BJ (cell line): ENCODE results near the gene JOSD2. TPM values are rescaled to one million over a fixed set of nuclear protein-coding genes. Genes with fewer than 3 reads are reported as not detected.
A peak's percentile ranks its signal among the peaks of the same experiment; 100 is the strongest.

ENCODE experiments used
- CTCF ChIA-PET: fragments of 350-600 bp; formaldehyde crosslinking; extraction: SDS; loops from one replicate; lab custom pipeline; 2021; ENCODE audit warnings: antibody characterized with exemption, inconsistent platforms; lab: Yijun Ruan, JAX
- POLR2A ChIA-PET: fragments of 300-600 bp; sonication (Branson Sonifier 250); formaldehyde crosslinking; extraction: SDS; loops from one replicate; lab custom pipeline; 2021; ENCODE audit warnings: antibody characterized with exemption; lab: Charles Lee
- DNase-seq: peaks from one replicate; pipeline ENCODE4 v3.0.0-alpha.2; 2011; ENCODE audit warnings: low read depth
- H3K27me3 ChIP-seq: 2 replicates; pipeline ENCODE4 v1.6.0; 2011; ENCODE audit warnings: low read length; ENCODE audit not compliant: control insufficient read depth, insufficient read depth
- H3K36me3 ChIP-seq: 2 replicates; pipeline ENCODE4 v1.5.1; 2011; ENCODE audit warnings: low read length; ENCODE audit not compliant: control insufficient read depth, insufficient read depth
- H3K4me3 ChIP-seq: 2 replicates; pipeline ENCODE4 v1.5.1; 2011; ENCODE audit warnings: low read depth, mild to moderate bottlenecking, control low read depth, low read length
- CTCF ChIP-seq: IDR thresholded peaks from 2 replicates; pipeline ENCODE4 v1.5.1; 2011; ENCODE audit warnings: low read depth, mild to moderate bottlenecking, control low read depth, inconsistent platforms, low read length, moderate library complexity; ENCODE audit not compliant: insufficient read depth
- polyA plus RNA-seq: library from polyadenylated mRNA; depleted of rRNA; stranded (reverse); fragments of >200 nt; gene quantifications from 2 replicates; pipeline ENCODE4 v1.2.3, GENCODE V29; 2011

The JOSD2 gene
- polyA plus RNA-seq, 1 experiment: 44.9 TPM

GRCh38 chr19:50500060-50500752, 10.8 kb downstream of the JOSD2 start:
- 0 out of 2 replicates have a peak, but pooled peaks have one; percentile 18 for TF ChIP-seq CTCF
- POLR2A ChIA-PET: no interaction called here
- no peak for DNase-seq
- H3K27me3 ChIP-seq: peaks cover 1% of the 10 kb centered on the region
- H3K36me3 ChIP-seq: no peaks in the 10 kb centered on the region
- CTCF ChIA-PET: no interaction called here
- no peak overlapping the region for H3K4me3 ChIP-seq

DNA sequence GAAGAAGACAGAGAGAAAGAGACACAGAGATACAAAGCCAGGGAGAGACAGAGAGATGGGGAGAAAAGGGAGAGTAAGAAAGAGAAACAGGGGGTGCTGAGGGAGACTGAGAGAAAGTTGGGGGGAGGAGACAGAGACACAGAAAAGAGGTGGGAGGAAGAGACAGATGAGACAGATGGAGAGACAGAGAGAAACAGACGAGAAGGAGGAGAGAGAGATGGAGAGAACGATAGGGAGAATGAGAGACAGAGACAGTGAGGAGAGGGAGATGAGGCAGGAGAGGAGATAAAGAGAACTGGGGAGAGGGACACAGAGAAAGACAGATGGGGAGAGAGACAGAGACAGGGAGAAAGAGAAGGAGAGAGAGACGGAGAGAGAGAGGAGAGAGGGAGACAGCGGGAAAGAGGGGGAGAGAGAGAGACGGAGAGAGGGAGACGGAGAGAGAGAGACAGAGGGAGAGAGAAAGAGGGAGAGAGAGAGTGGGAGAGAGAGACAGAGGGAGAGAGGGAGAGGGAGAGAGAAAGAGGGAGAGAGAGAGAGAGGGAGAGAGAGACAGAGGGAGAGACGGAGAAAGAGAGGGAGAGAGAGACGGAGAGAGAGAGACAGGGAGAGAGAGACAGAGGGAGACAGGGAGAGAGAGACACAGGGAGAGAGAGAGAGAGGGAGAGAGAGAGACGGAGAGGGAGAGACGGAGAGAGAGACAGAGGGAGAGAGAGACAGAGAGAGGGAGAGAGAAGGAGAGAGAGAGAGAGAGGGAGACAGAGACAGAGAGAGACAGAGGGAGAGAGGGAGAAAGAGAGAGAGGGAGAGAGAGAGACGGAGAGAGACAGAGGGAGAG, 12.6 kb downstream of the JOSD2 start:
- Histone ChIP-seq H3K36me3 (no peaks in the 10 kb centered on the region), H3K27me3 (peaks cover 1% of the 10 kb centered on the region), H3K4me3 (no peak overlapping the region)
- no peak for TF ChIP-seq CTCF
- CTCF ChIA-PET: no interaction called here
- no peak for DNase-seq
- POLR2A ChIA-PET: no interaction called here

- CTCF ChIA-PET: interaction anchor here (0.9 kb wide), 1 partner anchor 41 kb away, joined by 3 read pairs; no protein-coding TSS in a partner anchor
- Histone ChIP-seq H3K4me3 (no peak overlapping the region), H3K36me3 (no peaks in the 10 kb centered on the region), H3K27me3 (peaks cover 8% of the 10 kb centered on the region)
- POLR2A ChIA-PET: no interaction called here
- DNase-seq: no peak
- TF ChIP-seq CTCF: no peak
Observed at GRCh38 chr19:50497022-50497405, 14.0 kb downstream of the JOSD2 start.

DNA sequence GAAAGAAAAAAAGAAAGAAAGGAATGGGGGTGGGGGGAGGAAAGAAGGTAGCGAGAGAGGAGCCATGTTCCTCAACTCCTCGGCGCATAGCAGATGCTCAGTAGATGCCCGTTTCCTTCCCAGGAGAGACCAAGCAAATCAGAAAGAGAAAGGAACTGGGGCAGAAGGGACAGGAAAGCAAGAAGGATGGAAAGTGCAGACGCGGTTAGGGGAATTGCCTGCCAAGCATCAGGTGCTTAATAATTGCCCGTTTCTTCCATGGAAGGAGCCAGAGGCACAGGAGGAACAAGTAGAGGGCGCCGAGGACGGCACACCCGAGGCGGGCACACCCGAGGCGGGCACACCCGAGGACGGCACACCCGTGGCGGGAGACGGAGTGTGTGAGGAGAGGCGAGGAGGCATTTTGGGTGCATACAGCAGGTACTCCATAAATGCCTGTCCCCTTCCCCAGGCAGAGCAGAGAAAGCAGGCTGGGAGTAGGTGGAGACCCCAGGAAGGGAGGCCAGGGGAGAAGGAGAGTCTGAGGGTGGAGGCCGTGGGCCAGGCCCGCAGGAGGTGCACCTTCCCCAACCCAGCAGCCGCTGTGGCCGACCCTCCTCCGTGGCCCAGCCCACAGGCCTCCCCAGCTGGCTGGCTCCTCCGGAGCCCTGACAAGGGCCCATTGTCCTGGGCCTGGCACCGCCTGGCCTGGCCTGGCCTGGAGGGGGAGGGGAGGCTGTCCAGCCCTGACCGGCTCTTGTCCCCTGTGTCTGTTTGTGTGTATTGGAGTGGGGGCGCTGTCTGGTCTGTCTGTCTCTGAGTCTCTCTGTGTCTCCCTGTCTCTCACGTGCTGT, 14.6 kb downstream of the JOSD2 start:
- no peak for DNase-seq
- Histone ChIP-seq H3K27me3 (peaks cover 13% of the 10 kb centered on the region), H3K36me3 (no peaks in the 10 kb centered on the region), H3K4me3 (no peak overlapping the region)
- no peak for TF ChIP-seq CTCF
- ChIA-PET POLR2A (no interaction called here), CTCF (interaction anchor here (0.9 kb wide), 1 partner anchor 42 kb away, joined by 3 read pairs; no protein-coding TSS in a partner anchor)
